Adrenal gland (tissue), 12 donors: ENCODE measurements around the gene ABLIM2. TPM values are rescaled to one million over a fixed set of nuclear protein-coding genes. Genes with fewer than 3 reads are reported as not detected.

ENCODE experiments used
- DNase-seq, 7 donors: peaks; one replicate each; pipeline ENCODE4 v3.0.0-alpha.2; 2019 to 2020
- H3K27ac ChIP-seq, 5 donors: fragments of 200-600 bp; sonication (generic) in 4 of 5; 1 replicate in 3 of 5; 2 replicates in 2 of 5; pipeline versions ENCODE4 v1.5.1 to v1.8.0; 2016 to 2020; ENCODE audit warnings: mild to moderate bottlenecking in 1 of 5
- H3K27me3 ChIP-seq: fragments of 200-600 bp; 2 replicates; pipeline ENCODE4 v1.8.0; 2021
- H3K36me3 ChIP-seq, 2 donors: fragments of 200-600 bp; replicated peaks in 1 of 2; 1 replicate in 1 of 2; 2 replicates in 1 of 2; pipeline versions ENCODE4 v1.5.1 to v1.8.0; 2018 to 2022
- H3K4me1 ChIP-seq, 2 donors: fragments of 200-600 bp; replicated peaks in 1 of 2; 1 replicate in 1 of 2; 2 replicates in 1 of 2; pipeline versions ENCODE4 v1.5.1 to v1.8.0; 2018 to 2021
- H3K4me3 ChIP-seq, 4 donors: fragments of 200-600 bp; sonication (generic) in 3 of 4; one replicate each; pipeline ENCODE4 v1.5.1; 2016 to 2018
- H3K9me3 ChIP-seq, 3 donors: fragments of 200-600 bp; sonication (generic) in 1 of 3; replicated peaks in 1 of 3; 1 replicate in 2 of 3; 2 replicates in 1 of 3; pipeline versions ENCODE4 v1.5.1 to v1.8.0; 2016 to 2021
- CTCF ChIP-seq, 6 experiments: fragments of 450-650 bp in 4 of 6; fragments of 200-600 bp in 2 of 6; sonication (generic) in 1 of 6; IDR thresholded peaks; 1 replicate in 5 of 6; 2 replicates in 1 of 6; pipeline versions ENCODE4 v1.5.1 to v1.8.0; 2016 to 2021; ENCODE audit warnings: antibody characterized with exemption in 6 of 6, mild to moderate bottlenecking in 2 of 6, moderate library complexity in 1 of 6
- POLR2A ChIP-seq, 2 donors: fragments of 450-650 bp; IDR thresholded peaks; one replicate each; pipeline ENCODE4 v1.6.1; 2017; ENCODE audit warnings: antibody characterized with exemption in 2 of 2, mild to moderate bottlenecking in 2 of 2, moderate library complexity in 1 of 2
- WGBS, 4 donors: extraction: QIAGEN DNeasy Blood & Tissue Kit in 2 of 4; methylation state at CpG; one replicate each; pipeline versions ENCODE4 v1.1.5 to v1.1.7; 2013 to 2017; 5-methylcytosine and 5-hydroxymethylcytosine counted together
- intact Hi-C, 2 donors: fragments of 100-400 bp; cut with DNase I; formaldehyde crosslinking; loops; one replicate each; pipeline versions ENCODE4 v1.14.1 to v1.15.0; 2022 to 2023
- polyA plus RNA-seq, 3 donors: library from polyadenylated mRNA; stranded (reverse); fragments of 200-250 nt in 2 of 3; fragments of 350-450 nt in 1 of 3; fragmentation: Illumina TruSeq in 1 of 3; extraction: RNeasy Lipid Tissue Mini Kit (QIAGEN cat#74804) in 1 of 3; gene quantifications; one replicate each; pipeline ENCODE4 v1.2.3, GENCODE V29; 2013 to 2014
- total RNA-seq, 9 donors: library from RNA; depleted of rRNA in 4 of 9; stranded (reverse); fragments of >200 nt in 4 of 9; fragments of 120-200 nt in 1 of 9; fragmentation: NEBNext Ultra II Directional in 1 of 9; extraction: Animal tissue kit (Norgen Biotek cat#: 25700) in 1 of 9; gene quantifications; one replicate each; pipeline versions ENCODE4 v1.1.0 to v1.2.4, GENCODE V29; 2013 to 2023
- donor health status: healthy with polysubstance abuse.
- donor health status: Bipolar disorder and iron deficiency.
- donor health status: DM: yes; HTN: yes; CAD: no.
- donor health status: DM: no; HTN: no; CAD: no.
- donor health status: DM: no; HTN: no; CAD: no.
- donor health status: DM: yes; HTN: yes; CAD: no.

The ABLIM2 gene
- total and polyA plus RNA-seq, 12 donors, result 5.8 to 31.2 (median 14.6) TPM

GRCh38 chr4:7999279-7999678 lies 159.3 kb downstream of the ABLIM2 start:
- no peak for DNase-seq
- 90 to 92% (median 91%) methylated on average over 7 of the region's 7 CpGs for WGBS, 4 donors
- no peak for TF ChIP-seq CTCF (IDR thresholded peaks at IDR 0.05)
- no peak for TF ChIP-seq POLR2A (IDR thresholded peaks at IDR 0.05)
- Histone ChIP-seq H3K27me3 (no peaks in the 10 kb centered on the region), H3K4me1 (peaks cover 4 to 6% of the 10 kb centered on the region in 2 donors), H3K9me3 (no peaks in the 10 kb centered on the region), H3K4me3 (no peak overlapping the region), H3K36me3 (no peaks in the 10 kb centered on the region), H3K27ac (no peak overlapping the region)
- intact Hi-C loops, result no loop called here

- Histone ChIP-seq H3K27ac (no peak overlapping the region), H3K36me3 (no peaks in the 10 kb centered on the region), H3K4me1 (peaks cover 4 to 6% of the 10 kb centered on the region in 2 donors), H3K4me3 (no peak overlapping the region), H3K9me3 (no peaks in the 10 kb centered on the region), H3K27me3 (no peaks in the 10 kb centered on the region)
- DNase-seq, result no peak
- 89 to 100% (median 93%) methylated on average over 3 to 8 of the region's 8 CpGs for WGBS, 4 donors
- TF ChIP-seq CTCF (IDR thresholded peaks at IDR 0.05), result no peak
- intact Hi-C loops, result no loop called here
Measured at GRCh38 chr4:7998447-7998846, 160.2 kb downstream of the ABLIM2 start.

- Histone ChIP-seq H3K36me3 (no peaks in the 10 kb centered on the region), H3K27ac (no peak overlapping the region), H3K4me1 (peaks cover 0 to 6% of the 10 kb centered on the region in 2 donors), H3K4me3 (no peak overlapping the region), H3K9me3 (no peaks in the 10 kb centered on the region), H3K27me3 (no peaks in the 10 kb centered on the region)
- no peak for DNase-seq
- intact Hi-C loops, result no loop called here
- no peak for TF ChIP-seq CTCF (IDR thresholded peaks at IDR 0.05)
- no peak for TF ChIP-seq POLR2A (IDR thresholded peaks at IDR 0.05)
- 83 to 100% (median 92%) methylated on average over 3 to 6 of the region's 6 CpGs for WGBS, 4 donors
Measured at GRCh38 chr4:7995866-7996265, 162.7 kb downstream of the ABLIM2 start.

GRCh38 chr4:7995135-7995534 lies 163.5 kb downstream of the ABLIM2 start:
- Histone ChIP-seq H3K4me1 (peaks cover 0 to 3% of the 10 kb centered on the region in 2 donors), H3K27me3 (no peaks in the 10 kb centered on the region), H3K4me3 (no peak overlapping the region), H3K9me3 (no peaks in the 10 kb centered on the region), H3K27ac (no peak overlapping the region), H3K36me3 (no peaks in the 10 kb centered on the region)
- DNase-seq, result no peak
- WGBS, 4 donors, result 75 to 100% (median 80%) methylated on average over 1 to 7 of the region's 7 CpGs
- TF ChIP-seq POLR2A (IDR thresholded peaks at IDR 0.05) (no peak), CTCF (IDR thresholded peaks at IDR 0.05) (no peak)
- intact Hi-C loops, result no loop called here
